Body of pancreas (tissue), 4 donors: ENCODE data around the gene RBM10. TPM values are rescaled to one million over a fixed set of nuclear protein-coding genes. Genes with fewer than 3 reads are reported as not detected.

Experiments used
- ATAC-seq: fragments of 150-250 bp; one replicate; pipeline ENCODE4 v1.9.1; 2016
- DNase-seq, 4 donors: peaks; one replicate each; pipeline ENCODE4 v3.0.0-alpha.2; 2019
- H3K27ac ChIP-seq, 4 donors: fragments of 200-600 bp; sonication (generic); 1 replicate in 3 of 4; 2 replicates in 1 of 4; pipeline versions ENCODE4 v1.5.1 to v1.6.1; 2016 to 2019; ENCODE audit warnings: mild to moderate bottlenecking in 1 of 4, mixed read lengths in 1 of 4, moderate library complexity in 1 of 4
- H3K27me3 ChIP-seq, 2 donors: fragments of 200-600 bp; sonication (generic); one replicate each; pipeline ENCODE4 v1.6.0; 2016; ENCODE audit warnings: mild to moderate bottlenecking in 1 of 2
- H3K36me3 ChIP-seq, 2 donors: fragments of 200-600 bp; sonication (generic); replicated peaks in 1 of 2; 2 replicates each; pipeline ENCODE4 v1.5.1; 2016; ENCODE audit warnings: low read depth in 2 of 2; ENCODE audit not compliant: insufficient read depth in 1 of 2
- H3K4me1 ChIP-seq: fragments of 200-600 bp; sonication (generic); one replicate; pipeline ENCODE4 v1.6.0; 2016
- H3K4me3 ChIP-seq, 2 donors: fragments of 200-600 bp; sonication (generic); 1 replicate in 1 of 2; 2 replicates in 1 of 2; pipeline ENCODE4 v1.5.1; 2016 to 2019
- H3K9me3 ChIP-seq, 3 donors: fragments of 200-600 bp; sonication (generic); 1 replicate in 2 of 3; 2 replicates in 1 of 3; pipeline ENCODE4 v1.5.1; 2016
- POLR2A ChIP-seq, 3 donors: fragments of 450-650 bp; IDR thresholded peaks; one replicate each; pipeline ENCODE4 v1.6.1; 2016; ENCODE audit warnings: antibody characterized with exemption in 3 of 3, mild to moderate bottlenecking in 2 of 3
- WGBS, 2 donors: methylation state at CpG; one replicate each; pipeline ENCODE4 v1.1.5; 2017; 5-methylcytosine and 5-hydroxymethylcytosine counted together
- intact Hi-C: fragments of 100-400 bp; cut with DNase I; formaldehyde crosslinking; loops from one replicate; pipeline ENCODE4 v1.15.1; 2023
- total RNA-seq, 2 donors: library from RNA; depleted of rRNA; stranded (reverse); fragments of >200 nt; gene quantifications; one replicate each; pipeline ENCODE4 v1.1.0, GENCODE V29; 2016
- TF ChIP-seq, protein P1 (sequence below), 7 experiments: fragments of 450-650 bp in 4 of 7; fragments of 200-600 bp in 3 of 7; sonication (generic) in 3 of 7; IDR thresholded peaks; one replicate each; pipeline ENCODE4 v1.5.1; 2016 to 2019; ENCODE audit warnings: antibody characterized with exemption in 7 of 7

Gene RBM10
- total RNA-seq, 2 donors from 2014 or later = 16.1 to 29.0 TPM

DNA sequence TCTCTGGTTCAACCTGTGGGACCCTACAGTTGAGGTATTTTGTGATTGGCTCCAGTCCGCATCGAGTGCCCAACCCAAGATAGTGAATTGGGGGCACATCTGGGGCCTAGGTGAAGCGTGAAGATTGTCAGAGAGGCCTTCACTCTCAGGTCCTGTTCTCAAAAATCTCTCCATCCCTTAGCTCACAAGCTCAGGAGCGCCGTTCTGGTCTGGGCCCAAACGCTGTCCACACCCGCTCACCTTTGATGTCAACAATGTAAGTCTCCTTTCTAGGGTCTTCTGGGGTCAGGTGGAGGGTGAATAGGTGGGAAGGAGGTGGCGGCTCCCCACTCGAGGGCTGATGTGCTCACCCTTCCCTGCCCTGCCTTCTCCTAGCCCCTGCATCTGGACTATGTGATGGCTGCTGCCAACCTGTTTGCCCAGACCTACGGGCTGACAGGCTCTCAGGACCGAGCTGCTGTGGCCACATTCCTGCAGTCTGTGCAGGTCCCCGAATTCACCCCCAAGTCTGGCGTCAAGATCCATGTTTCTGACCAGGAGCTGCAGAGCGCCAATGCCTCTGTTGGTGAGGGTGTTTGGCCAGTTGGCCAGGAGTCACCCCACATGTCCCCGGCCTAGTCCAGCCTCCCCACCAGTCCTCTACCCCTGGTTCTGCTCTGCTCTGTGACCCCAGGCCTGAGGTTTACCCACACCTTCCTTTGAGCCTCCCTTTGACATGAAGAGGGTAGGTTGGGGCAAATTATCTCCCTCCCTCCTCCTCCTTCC, 65.8 kb downstream of the RBM10 start:
- ATAC-seq (no peak), DNase-seq (no peak)
- no peak for TF ChIP-seq POLR2A (IDR thresholded peaks at IDR 0.05)
- TF ChIP-seq, protein P1, sequence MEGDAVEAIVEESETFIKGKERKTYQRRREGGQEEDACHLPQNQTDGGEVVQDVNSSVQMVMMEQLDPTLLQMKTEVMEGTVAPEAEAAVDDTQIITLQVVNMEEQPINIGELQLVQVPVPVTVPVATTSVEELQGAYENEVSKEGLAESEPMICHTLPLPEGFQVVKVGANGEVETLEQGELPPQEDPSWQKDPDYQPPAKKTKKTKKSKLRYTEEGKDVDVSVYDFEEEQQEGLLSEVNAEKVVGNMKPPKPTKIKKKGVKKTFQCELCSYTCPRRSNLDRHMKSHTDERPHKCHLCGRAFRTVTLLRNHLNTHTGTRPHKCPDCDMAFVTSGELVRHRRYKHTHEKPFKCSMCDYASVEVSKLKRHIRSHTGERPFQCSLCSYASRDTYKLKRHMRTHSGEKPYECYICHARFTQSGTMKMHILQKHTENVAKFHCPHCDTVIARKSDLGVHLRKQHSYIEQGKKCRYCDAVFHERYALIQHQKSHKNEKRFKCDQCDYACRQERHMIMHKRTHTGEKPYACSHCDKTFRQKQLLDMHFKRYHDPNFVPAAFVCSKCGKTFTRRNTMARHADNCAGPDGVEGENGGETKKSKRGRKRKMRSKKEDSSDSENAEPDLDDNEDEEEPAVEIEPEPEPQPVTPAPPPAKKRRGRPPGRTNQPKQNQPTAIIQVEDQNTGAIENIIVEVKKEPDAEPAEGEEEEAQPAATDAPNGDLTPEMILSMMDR (IDR thresholded peaks at IDR 0.05) = no peak
- H3K9me3 ChIP-seq = no peaks in the 10 kb centered on the region
- no peaks in the 10 kb centered on the region for H3K4me1 ChIP-seq
- no peaks in the 10 kb centered on the region for H3K27me3 ChIP-seq
- WGBS, 2 donors = 90 to 91% methylated on average over 4 to 10 of the region's 15 CpGs
- H3K4me3 ChIP-seq = no peak overlapping the region
- peaks cover 0 to 21% of the 10 kb centered on the region in 2 donors for H3K36me3 ChIP-seq
- intact Hi-C loops = no loop called here
- H3K27ac ChIP-seq = no peak overlapping the region

DNA sequence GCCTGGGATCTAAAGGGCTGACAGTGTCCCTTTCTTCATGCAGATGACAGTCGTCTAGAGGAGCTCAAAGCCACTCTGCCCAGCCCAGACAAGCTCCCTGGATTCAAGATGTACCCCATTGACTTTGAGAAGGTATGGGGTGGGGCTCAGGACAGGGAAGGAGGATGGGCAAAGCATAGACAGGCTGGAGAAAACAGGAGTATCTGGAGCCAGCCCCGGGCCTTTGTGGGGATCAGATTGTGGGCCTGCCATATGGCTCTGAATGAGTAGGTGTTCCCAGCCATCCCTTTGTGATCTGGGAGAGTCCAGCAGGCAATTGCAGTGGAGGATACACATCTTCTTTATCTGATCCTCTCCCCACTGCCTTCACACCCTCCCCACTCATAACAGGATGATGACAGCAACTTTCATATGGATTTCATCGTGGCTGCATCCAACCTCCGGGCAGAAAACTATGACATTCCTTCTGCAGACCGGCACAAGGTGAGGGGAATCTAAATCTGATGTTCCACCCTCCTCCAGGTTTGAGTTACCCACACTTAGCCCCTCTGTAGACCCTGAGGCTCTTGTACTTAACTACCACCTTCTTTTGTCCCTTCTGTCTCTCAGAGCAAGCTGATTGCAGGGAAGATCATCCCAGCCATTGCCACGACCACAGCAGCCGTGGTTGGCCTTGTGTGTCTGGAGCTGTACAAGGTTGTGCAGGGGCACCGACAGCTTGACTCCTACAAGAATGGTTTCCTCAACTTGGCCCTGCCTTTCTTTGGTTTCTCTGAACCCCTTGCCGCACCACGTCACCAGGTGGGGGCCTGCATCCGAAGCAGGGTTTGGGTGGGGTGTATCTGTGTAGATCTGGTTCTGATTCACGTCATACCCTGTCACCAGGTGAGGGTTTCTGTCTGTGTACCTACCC, 67.6 kb downstream of the RBM10 start:
- Histone ChIP-seq H3K4me3 (no peak overlapping the region), H3K27me3 (no peaks in the 10 kb centered on the region), H3K27ac (no peak overlapping the region), H3K36me3 (peaks cover 0 to 18% of the 10 kb centered on the region in 2 donors), H3K9me3 (no peaks in the 10 kb centered on the region), H3K4me1 (peaks cover 10% of the 10 kb centered on the region)
- ATAC-seq = no peak
- DNase-seq = peak in 1 of 4 donors; percentile 3
- WGBS, 2 donors = 84 to 93% methylated on average over 8 to 10 of the region's 12 CpGs
- no peak for TF ChIP-seq POLR2A (IDR thresholded peaks at IDR 0.05)
- TF ChIP-seq, protein P1 (IDR thresholded peaks at IDR 0.05) = no peak
- intact Hi-C loops = no loop called here

DNA sequence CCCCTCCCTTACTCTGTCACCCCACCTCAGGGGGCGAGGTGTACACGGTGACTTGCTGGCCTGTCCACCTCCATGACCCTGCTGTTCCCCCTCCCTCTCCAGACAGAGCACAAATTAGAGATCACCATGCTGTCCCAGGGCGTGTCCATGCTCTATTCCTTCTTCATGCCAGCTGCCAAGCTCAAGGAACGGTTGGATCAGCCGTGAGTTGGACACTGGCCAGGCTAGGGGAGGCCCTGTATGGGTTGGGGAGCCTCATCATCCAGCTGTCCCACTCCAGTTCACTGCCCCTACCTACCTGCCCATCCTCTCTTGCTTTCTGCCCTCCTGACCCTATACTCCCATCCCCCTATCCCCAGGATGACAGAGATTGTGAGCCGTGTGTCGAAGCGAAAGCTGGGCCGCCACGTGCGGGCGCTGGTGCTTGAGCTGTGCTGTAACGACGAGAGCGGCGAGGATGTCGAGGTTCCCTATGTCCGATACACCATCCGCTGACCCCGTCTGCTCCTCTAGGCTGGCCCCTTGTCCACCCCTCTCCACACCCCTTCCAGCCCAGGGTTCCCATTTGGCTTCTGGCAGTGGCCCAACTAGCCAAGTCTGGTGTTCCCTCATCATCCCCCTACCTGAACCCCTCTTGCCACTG, 69.5 kb downstream of the RBM10 start:
- WGBS, 2 donors = 86 to 87% methylated on average over 18 of the region's 20 CpGs
- ATAC-seq = no peak
- peaks cover 10% of the 10 kb centered on the region for H3K4me1 ChIP-seq
- peaks cover 0 to 18% of the 10 kb centered on the region in 2 donors for H3K36me3 ChIP-seq
- no peak overlapping the region for H3K4me3 ChIP-seq
- no peak for TF ChIP-seq POLR2A (IDR thresholded peaks at IDR 0.05)
- TF ChIP-seq, protein P1 (IDR thresholded peaks at IDR 0.05) = no peak
- DNase-seq = peak in 1 of 4 donors; percentile 8
- no peaks in the 10 kb centered on the region for H3K9me3 ChIP-seq
- H3K27ac ChIP-seq = no peak overlapping the region
- H3K27me3 ChIP-seq = no peaks in the 10 kb centered on the region
- intact Hi-C loops = no loop called here

DNA sequence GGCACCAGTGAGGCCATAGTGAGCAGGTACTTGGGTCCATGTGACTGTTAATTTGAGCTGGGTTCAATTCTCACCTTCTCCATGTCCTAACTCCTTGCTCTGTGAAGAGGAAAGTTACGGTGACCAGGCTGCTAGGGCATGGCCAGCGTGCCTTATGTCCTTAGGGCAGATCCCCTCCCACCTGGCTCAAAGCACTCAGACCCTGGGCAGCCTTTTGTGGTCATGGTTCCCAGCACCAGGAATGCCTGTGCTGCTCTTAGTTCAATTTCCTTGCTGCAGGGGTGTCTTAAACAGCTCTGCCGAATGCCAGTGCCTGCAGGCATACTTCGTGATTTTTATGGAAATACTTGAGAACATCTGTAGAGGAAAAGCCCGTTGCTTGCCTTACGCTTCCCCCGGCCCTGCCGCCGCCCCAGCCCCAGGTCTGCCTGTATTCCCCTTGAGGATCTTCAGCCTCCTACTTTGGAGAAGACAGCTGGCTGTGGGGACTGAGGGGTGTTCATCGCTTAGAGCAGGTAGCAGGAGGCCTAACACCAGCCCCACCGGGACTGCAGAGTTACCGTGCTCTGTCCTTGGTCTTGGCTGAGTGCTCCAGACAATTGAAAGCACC, 70.4 kb downstream of the RBM10 start:
- no peak for TF ChIP-seq POLR2A (IDR thresholded peaks at IDR 0.05)
- TF ChIP-seq, protein P1 (IDR thresholded peaks at IDR 0.05) = no peak
- Histone ChIP-seq H3K4me3 (no peak overlapping the region), H3K36me3 (peaks cover 0 to 15% of the 10 kb centered on the region in 2 donors), H3K27me3 (no peaks in the 10 kb centered on the region), H3K4me1 (peaks cover 19% of the 10 kb centered on the region), H3K27ac (no peak overlapping the region), H3K9me3 (no peaks in the 10 kb centered on the region)
- 86% methylated on average over 11 of the region's 12 CpGs; no CpG with 5 or more reads in 1 of the 2 donors for WGBS, 2 donors
- intact Hi-C loops = no loop called here
- DNase-seq (peak in 1 of 4 donors; percentile 2), ATAC-seq (no peak)
